GM19452 (cell line): Measurements from ENCODE around the gene RYR1.
"Not testable (repeated sequence)": the region's sequence is repeated elsewhere in the genome, so short reads cannot be mapped to it uniquely, and the experiment has no call there.

ENCODE experiments used
- ATAC-seq: cut with Tn5 transposase; IDR thresholded peaks from one replicate; pipeline ENCODE4 v1.9.1; 2021; ENCODE audit not compliant: unreplicated experiment

The RYR1 gene

DNA sequence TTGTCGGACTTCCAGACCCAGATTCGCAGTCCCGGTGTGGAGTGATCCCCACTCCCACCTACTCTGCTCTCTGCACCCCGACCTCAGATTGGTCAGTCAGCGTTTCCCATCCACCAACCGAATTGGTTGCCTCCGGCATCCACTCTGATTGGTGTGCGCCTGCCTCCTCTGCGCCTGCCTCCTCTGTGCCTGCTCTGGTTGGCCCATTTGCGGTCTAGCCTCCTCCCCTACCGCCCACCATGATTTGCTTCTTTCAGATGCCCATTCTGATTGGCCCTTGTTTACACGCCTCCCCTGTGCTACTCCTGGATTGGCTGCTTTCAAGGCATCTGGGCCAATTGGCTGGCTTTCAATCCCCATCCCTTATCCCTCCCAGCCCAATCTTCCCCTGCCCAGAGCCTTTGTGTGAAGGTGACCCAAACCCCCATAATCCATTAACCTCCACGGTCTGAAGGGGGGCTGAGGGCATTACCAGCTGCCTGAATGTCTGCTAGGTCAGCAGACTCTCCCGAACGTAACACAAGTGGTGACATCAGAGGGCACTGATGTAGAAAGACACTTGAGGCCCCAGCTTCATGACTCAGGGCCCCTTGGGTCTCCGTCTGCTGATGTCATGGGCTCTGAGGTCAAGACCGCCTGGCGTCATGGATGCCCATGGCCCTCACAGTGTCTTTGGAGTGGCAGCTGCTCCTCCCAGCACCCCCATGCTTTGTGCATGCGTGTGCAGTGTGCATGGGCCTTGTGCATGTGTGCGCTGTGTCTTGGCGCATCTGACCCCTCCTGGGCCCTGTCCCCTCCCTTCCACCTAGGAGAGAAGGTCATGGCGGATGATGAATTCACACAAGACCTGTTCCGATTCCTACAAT lies 103.8 kb downstream of the RYR1 start:
- ATAC-seq: no peak

DNA sequence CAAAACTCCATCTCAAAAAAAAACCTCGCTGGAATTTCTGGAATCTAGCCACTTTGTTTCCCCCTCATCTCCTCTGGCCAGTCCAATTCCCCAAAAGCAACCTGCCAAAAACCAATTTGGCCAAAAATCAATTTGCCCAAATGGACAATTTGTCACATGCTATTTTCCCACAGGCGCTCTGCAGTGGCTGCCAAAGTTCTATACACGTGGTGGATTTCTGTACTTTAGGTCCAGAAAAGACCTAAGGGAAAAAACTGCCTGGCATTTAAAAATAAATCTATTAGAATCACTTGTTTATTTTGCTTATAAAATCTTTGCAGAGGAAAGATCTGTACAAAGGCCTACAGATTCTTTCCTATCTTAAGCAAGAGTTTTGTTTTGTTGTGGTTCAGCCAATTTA lies 104.9 kb downstream of the RYR1 start:
- ATAC-seq: no peak

DNA sequence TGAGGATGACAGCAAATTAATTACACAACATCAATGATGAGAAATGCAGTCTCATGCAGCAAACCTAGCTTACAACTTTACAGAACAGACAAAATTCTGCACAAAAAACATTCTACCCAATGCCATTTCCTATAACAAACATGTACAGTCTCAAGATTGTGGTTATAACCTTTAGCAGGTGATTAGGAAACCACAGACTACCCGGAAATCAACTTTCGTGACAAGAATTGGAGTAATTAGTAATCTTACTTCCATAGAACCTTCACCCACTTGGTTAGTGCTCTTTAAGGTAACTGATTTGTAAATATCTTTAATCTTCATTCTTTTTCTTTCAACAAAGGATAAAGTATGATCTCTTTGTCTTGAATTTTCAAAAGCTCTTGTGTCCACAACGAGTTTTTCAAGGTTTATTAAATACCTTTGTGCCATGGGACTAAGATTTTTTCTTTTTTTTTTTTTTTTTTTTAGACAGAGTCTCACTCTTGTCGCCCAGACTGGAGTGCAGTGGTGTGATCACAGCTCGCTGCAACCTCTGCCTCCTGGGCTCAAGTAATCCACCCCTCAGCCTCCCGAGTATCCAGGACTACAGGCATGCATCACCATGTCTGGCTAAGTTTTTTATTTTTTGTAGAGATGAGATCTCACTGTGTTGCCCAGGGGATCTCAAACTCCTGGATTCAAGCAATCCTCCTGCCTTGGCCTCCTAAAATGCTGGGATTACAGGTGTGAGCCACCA lies 105.5 kb downstream of the RYR1 start:
- ATAC-seq: no peak

DNA sequence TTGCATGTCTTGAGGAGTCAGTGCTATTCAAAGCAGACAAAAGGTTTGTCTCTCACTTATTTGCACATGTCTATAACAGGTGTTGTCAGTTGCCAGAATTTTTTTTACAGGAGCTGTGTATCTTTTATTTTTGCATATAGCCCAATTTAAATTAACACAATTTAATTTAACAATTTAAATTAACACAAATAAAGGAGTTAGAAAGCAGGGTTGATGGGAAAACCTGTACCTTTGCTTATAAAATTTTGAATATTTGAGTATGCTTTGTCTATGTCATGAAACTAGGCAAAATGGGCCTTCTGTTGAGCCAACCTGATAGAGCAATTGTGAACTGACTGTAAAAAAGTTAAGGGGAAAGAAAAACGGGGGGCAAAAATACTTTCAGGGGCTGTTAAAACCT lies 106.3 kb downstream of the RYR1 start:
- ATAC-seq: no peak

DNA sequence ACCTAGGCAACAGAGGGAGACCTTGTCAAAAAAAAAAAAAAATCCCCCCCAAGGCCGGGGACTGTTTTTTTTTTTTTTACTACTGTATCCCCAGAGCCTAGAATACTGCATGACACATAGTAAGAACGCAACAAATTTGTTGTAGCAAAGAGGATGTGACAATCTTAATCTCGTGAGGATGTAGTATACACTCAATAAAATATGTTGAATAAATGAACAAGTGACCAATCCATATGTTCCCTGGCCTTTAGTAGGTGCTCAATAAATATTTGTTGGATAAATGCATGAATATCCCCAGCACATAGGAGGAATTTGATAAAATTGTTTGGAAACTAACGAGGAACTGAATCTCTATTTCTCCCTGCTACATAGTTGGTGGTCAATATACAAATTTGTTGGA lies 108.5 kb downstream of the RYR1 start:
- ATAC-seq: no peak

DNA sequence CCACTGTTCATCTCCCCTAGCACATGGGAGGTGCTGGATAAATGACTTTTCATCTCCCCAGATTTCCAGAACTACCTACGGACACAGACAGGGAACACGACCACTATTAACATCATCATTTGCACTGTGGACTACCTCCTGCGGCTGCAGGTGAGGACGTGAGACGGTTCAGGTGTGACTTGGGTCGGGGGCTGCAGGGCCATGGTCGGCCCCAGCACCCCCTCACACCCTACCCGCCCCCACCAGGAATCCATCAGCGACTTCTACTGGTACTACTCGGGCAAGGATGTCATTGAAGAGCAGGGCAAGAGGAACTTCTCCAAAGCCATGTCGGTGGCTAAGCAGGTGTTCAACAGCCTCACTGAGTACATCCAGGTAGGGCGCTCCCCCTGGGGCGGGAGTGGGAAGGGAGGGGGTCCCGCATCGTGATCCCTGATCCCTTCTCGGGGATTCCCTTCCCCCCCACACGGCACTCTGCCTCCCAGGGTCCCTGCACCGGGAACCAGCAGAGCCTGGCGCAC lies 109.9 kb downstream of the RYR1 start:
- no peak for ATAC-seq

DNA sequence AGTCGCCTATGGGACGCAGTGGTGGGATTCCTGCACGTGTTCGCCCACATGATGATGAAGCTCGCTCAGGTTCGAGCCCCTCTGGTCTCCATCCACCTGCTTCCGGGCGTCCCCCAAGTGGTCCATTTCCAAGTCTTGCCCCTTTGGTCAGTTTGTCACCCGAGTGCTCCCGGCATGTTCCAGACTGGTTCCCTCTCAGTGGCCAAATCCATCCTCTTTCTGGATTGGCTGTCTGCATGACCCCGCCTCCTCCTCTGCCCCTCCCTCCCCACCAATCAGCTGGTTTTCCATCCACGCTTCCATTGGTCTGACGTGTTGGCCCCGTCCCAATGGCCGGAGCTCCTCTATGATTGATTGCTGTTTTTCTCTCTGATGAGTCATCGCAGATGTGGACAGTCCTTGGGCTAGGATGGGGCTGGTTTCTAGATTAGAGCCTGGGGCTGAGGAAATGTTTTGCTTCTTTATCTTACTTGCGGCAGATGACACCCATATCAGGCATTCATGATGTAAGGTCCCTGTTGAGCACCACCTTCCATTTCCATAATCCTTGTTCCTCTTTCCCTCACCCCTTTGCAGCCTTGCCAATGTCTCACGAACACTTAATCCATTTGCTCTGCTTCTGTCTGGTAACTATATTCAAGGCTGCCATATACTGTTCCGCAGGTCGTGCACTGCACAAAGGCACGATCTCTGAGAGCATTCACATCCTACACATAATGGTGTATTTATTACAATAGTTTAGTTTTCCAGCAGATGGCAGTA lies 110.5 kb downstream of the RYR1 start:
- no peak for ATAC-seq

DNA sequence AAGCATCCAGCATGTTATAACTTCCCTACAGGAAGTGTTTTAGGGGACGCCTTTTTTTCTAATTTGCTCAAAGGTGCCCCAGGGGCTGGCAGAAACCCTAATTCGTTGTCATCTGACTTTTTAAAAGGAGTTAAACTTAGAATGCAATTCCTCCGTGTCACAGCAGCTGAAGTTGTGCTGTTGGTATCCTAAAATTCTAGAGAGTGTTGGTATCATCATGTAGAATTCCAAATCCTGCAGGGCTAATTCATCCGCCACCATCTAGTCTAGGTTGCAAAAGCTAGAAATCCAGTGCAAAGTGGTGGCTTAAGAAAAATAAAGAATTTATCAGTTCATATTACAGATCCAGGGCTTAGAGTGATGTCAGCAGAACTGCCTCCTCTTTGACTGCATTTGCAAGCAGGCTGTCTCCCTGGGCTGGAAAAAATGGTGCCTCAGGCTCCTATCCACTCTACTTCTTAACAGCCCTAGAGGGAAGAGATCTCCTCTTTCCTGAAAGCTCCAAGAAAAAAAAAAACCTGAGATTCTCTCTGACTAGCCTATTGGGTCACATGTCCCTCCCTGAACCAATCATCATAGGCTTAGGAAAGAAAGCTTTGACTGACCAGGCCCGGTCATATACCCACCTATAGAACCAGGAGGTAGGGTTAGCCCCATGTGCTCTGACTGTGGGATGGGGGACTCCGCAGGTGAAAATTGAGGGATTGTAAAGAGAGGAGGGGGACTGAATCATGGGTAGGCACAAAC lies 111.3 kb downstream of the RYR1 start:
- ATAC-seq: no peak

DNA sequence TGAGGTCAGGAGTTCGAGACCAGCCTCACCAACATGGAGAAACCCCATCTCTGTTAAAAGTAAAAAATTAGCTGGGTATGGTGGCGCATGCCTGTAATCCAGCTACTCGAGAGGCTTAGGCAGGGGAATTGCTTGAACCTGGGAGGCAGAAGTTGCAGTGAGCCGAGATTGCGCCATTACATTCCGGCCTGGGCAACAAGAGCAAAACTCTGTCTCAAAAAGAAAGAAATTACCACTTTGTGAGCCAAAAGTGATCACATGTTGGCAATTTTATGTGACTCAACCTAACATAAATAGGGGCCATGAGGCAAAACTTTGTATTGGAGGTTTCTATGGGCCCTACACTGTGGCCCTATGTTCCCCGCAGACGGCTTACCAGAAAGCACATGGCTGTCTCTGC lies 112.1 kb downstream of the RYR1 start:
- no peak for ATAC-seq

DNA sequence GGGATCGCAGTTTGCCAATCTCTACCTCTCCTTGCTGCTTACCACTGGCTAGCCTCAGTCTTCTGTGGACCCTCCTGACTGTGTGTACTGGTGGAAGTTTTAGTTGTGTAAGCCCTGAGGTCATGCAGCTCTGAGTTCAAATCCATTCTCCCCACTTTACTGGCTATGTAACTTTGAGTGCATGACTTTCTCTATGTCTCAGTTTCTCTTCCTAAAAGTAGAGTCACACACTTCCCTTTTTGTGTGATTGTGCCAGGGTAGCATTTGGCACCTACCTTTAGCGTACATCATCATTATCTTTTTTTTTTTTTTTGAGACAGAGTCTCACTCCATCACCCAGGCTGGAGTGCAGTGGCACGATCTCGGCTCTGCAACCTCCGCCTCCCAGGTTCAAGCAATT lies 113.9 kb downstream of the RYR1 start:
- ATAC-seq: no peak

DNA sequence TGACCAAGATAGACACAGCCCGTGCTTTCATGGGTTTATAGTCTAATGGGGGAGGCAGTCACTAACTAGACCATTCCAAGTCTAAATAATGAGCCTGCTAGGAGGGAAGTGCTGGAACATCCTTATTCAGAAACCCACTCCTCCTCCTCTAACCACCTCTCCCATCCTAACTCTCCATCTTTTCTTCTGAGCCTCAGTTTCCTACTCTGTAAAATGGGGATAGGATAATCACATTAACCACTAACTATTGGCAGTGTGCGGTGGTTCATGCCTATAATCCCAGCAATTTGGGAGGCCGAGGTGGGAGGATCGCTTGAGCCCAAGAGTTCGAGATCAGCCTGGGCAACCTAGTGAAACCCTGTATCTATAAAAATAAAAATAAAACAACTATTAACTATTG lies 115.6 kb downstream of the RYR1 start:
- no peak for ATAC-seq

DNA sequence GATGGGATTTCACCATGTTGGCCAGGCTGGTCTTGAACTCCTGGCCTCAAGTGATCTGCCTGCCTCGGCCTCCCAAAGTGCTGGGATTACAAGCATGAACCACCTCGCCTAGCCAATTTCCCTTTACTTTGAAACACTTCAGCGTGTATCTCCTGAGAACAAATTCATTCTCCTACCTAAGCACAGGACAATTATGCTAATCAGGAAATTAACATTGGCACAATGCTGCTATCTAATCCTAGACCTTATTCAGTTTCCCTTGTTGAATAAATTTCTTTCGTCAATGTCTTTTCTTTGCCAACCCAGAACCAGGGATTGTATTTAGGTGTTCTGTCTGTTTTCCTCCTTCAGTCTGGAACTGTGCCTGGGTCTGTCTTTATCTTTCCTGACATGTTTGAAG lies 116.5 kb downstream of the RYR1 start:
- ATAC-seq: no peak

DNA sequence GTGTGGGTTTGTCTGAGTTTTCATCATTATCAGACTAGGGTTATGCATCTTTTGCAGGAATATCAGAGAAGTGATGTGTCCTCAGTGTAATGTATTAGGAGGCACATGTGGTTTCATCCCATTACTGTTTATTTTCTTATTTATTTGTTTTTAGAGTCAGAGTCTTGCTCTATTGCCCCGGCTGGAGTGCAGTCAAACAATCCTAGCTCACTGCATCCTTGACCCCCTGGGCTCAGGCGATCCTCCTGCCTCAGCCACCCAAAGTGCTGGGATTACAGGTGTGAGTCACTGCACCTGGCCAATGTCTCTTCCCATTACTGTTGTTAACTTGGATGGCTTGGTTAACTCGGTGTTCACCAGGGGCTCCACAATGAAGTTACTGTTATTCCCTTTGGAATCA lies 116.9 kb downstream of the RYR1 start:
- no peak for ATAC-seq

DNA sequence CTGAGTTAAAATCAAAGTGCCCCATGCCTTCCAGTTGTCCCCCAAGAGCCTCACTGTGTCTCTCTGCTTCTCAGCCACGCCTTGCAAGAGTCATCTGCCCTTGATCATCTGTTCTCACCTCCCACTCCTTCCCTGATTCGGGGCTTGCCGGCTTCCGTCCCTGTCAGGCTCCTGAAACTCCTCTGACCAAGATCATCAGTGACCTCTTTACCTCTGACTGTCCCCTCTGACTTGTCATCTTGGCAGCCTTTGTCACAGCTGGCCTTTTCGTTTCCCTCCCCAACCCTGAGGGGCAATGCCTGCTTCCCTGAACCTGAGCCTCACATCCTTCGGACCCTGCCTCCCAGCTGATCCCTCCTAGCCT lies 117.9 kb downstream of the RYR1 start:
- peak; percentile 55 for ATAC-seq

DNA sequence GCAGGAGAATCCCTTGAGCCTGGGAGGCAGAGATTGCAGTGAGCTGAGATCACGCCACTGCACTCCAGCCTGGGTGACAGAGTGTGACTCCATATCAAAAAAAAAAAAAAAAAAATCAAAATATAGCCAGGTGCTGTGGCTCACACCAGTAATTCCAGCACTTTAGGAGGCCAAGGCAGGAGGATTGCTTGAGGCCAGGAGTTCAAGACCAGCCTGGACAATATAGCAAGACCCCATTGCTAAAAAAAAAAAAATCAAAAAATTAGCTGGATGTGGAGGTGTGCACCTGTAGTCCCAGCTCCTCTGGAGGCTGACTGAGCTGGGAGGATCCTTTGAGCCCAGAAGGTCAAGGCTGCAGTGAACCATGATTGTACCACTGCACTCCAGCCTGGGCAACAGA lies 119.7 kb downstream of the RYR1 start:
- ATAC-seq: not testable (repeated sequence)

DNA sequence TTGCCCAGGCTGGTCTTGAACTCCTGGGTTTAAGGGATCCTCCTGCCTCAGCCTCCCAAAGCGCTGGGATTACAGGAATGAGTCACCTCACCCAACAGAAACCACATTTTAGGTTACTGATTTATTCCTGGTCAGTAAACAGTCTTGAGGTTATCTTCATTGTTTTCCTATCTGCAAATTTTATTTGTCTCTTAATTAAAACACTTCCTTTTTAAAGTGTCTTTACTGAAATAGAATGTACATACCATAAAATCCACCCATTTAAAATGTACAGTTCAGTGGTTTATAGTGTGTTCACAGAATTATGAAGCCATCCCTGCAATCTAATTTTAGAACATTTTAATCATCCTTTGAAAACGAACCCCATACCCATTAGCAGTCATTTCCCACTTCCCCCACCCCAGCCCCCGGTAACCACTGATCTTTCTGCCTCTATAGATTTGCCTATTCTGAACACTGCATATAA lies 121.2 kb downstream of the RYR1 start:
- ATAC-seq: no peak

DNA sequence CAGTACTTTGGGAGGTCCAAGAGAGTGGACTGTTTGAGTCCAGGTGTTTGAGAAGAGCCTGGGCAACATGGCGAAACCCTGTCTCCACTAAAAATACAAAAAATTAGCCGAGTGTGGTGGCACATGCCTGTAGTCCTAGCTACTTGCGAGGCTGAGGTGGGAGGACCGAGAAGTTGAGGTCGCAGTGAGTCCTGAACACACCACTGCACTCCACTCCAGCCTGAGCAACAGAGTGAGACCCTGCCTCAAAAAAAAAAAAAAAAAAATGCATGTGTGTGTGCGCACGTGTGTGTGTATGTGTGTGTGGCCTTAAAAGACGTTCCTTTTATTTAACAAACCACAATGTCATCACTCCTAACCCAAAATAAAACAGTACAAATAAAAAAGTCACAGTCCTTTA lies 121.7 kb downstream of the RYR1 start:
- ATAC-seq: no peak

DNA sequence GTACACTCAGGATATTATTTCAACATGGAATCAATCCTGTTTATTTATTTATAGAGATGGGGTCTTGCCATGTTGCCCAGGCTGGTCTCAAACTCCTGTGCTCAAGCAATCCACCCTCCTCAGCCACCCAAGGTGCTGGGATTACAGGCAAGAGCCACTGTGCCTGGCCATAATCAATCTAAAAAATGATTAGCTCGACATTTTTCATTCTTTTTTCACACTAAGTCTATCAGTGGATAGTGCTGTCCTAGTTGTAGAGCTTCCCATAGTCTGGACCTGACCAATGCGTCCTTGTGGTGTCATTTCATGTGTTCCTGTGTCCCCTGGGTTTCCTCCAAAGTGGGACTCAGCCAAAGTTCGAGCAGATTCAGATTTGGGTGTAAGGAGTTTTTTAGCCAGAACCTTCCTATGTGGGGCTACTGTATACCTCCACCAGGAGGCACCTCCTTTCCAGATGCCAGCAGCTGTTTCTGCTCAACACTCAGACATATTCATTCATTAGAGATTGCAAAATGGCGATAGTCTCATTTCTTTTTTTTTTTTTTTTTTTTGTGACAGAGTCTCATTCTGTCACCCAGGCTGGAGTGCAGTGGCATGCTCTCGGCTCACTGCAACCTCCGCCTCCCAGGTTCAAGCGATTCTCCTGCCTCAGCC lies 123.2 kb downstream of the RYR1 start:
- no peak for ATAC-seq

DNA sequence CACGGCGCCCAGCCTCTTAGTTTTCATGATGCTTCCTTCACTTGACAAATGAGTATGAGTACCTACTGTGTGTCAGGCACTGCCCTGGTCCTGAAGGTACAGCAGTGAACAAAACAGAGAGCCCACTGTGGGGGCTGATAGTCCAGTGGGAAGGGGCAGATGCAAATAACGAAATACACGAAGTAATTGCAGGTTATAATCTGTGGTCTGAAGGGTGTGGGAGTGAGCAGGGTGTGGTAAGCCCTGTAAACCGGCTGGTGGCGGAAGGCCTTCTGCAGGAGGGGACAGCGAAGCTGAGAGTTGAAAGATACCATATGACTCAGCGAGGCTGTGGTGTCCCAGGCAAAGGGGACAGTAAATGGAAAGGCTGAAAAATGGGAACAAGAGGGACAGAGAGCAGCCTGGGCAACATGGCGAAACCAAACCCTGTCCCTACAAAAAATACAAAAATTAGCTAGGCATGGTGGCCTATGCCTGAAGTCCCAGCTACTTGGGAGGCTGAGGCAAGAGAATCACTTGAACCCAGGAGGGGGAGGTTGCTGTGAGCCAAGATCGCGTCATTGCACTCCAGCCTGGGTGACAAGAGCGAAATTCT lies 123.8 kb downstream of the RYR1 start:
- peak; percentile 40 for ATAC-seq

DNA sequence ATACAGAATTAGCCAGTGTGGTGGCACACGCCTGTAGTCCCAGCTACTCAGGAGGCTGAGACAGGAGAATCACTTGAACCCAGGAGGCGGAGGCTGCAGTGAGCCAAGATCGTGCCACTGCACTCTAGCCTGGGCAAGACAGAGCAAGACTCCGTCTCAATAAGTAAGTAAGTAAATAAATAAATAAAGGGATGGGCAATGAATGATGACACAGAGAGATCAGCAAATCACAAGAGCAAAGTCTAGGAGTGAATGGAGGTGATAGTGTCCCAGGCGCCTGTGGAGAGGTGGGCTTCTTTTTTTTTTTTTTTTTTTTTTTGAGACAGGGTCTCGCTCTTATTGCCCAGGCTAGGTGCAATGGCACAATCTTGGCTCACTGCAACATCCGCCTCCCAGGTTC lies 125.4 kb downstream of the RYR1 start:
- not testable (repeated sequence) for ATAC-seq
